Measurements from ENCODE around the gene MORC3. TPM values are rescaled to one million over a fixed set of nuclear protein-coding genes. Genes with fewer than 3 reads are reported as not detected.
A peak's percentile ranks its signal among the peaks of the same experiment; 100 is the strongest.

The MORC3 gene
- total and polyA plus RNA-seq, 4 donors, result 13.0 to 90.3 (median 19.5) TPM

GRCh38 chr21:36350282-36350910, 30.4 kb downstream of the MORC3 start:
- Histone ChIP-seq H3K27ac (ENCODE audit: low read depth in 1 of 2, low read length in 1 of 2) (peak overlapping the region in 1 of 2 donors; percentile 53), H3K4me1 (ENCODE audit: control insufficient read depth in 5 of 5, insufficient read depth in 5 of 5, low read length in 5 of 5) (peaks cover 0 to 2% (median 0%) of the 10 kb centered on the region in 5 donors), H3K9ac (ENCODE audit: insufficient read depth in 1 of 2, low read length in 2 of 2) (no peak overlapping the region), H3K36me3 (ENCODE audit: control insufficient read depth in 4 of 4, insufficient read depth in 4 of 4, low read length in 4 of 4) (peaks cover 19 to 41% (median 28%) of the 10 kb centered on the region in 4 donors), H3K27me3 (ENCODE audit: control insufficient read depth in 3 of 3, insufficient read depth in 3 of 3, low read length in 2 of 3) (no peaks in the 10 kb centered on the region), H3K4me3 (no peak overlapping the region), H3K9me3 (ENCODE audit: control insufficient read depth in 4 of 4, insufficient read depth in 3 of 4, low read length in 3 of 4) (no peaks in the 10 kb centered on the region)
- no peak for TF ChIP-seq CTCF (IDR thresholded peaks at IDR 0.05; ENCODE audit: control extremely low read depth, extremely low read depth)
- DNase-seq (no peak), ATAC-seq (ENCODE audit: insufficient read depth, low FRiP score) (no peak)
- 90 to 91% methylated on average over 11 of the region's 11 CpGs for WGBS, 2 donors

DNA sequence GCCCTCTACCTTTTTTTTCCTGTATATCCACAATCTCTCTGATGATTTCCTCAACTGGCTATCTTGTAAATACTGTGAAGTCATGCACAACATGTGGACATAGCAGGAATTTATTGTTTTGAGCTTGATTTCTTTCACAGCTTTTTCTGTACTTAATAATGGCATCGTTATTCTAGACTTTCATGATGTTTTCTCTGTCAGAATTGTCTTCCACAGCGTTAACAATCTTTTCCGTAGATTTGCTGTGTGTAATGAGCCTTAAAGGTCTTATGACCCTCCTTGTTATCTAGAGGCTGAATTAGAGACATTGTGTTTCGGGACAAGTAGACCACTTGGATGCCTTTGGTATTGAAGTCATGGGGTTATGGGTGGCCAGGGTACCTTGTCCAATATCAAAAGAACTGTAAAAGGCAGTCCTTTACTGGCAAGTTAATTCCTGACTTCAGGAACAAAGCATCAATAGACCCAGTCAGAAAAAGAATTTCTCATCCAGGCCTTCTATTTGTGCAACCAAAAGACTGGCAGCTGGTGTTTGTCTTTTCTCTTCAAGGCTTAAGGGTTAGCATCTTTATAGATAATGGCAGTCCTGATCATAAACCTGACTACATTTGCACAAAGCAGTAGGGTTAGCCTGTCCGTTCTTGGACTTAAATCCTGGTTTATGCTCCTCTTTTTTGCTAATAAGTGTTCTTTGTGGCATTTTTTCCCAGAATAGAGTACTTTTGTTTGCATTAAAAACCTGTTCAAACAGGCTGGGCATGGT, 35.1 kb downstream of the MORC3 start:
- TF ChIP-seq CTCF (IDR thresholded peaks at IDR 0.05; ENCODE audit: control extremely low read depth, extremely low read depth), result no peak
- Histone ChIP-seq H3K9ac (ENCODE audit: insufficient read depth in 1 of 2, low read length in 2 of 2) (no peak overlapping the region), H3K36me3 (ENCODE audit: control insufficient read depth in 4 of 4, insufficient read depth in 4 of 4, low read length in 4 of 4) (peaks cover 4 to 33% (median 20%) of the 10 kb centered on the region in 4 donors), H3K27ac (ENCODE audit: low read depth in 1 of 2, low read length in 1 of 2) (no peak overlapping the region), H3K27me3 (ENCODE audit: control insufficient read depth in 3 of 3, insufficient read depth in 3 of 3, low read length in 2 of 3) (no peaks in the 10 kb centered on the region), H3K9me3 (ENCODE audit: control insufficient read depth in 4 of 4, insufficient read depth in 3 of 4, low read length in 3 of 4) (no peaks in the 10 kb centered on the region), H3K4me1 (ENCODE audit: control insufficient read depth in 5 of 5, insufficient read depth in 5 of 5, low read length in 5 of 5) (no peaks in the 10 kb centered on the region), H3K4me3 (no peak overlapping the region)
- 92 to 95% methylated on average over 5 of the region's 5 CpGs for WGBS, 2 donors
- no peak for ATAC-seq (ENCODE audit: insufficient read depth, low FRiP score)
- no peak for DNase-seq

DNA sequence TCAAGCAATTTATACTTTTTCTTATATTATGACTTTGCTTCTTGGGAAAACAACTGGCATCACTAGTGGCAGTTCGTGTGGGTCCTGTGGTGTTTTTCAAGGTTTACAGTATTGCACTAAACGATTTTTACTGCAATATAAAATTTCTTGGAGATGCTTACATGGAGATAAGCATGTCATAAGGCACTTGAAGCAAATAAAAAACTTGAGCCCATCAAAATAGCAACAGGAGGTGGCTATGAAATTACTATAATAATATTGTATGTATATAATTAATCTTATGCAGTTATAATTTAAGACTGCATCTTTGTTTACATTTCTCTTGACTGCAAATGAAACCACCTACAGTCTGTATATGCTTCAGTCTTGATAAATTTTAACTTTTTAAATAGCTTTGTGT, 35.9 kb downstream of the MORC3 start:
- H3K9ac ChIP-seq (ENCODE audit: insufficient read depth in 1 of 2, low read length in 2 of 2), result no peak overlapping the region

More for the DNA sequence above, 35.9 kb downstream of the MORC3 start:
- no peak for DNase-seq
- ATAC-seq (ENCODE audit: insufficient read depth, low FRiP score), result no peak
- H3K4me1 ChIP-seq (ENCODE audit: control insufficient read depth in 5 of 5, insufficient read depth in 5 of 5, low read length in 5 of 5), result no peaks in the 10 kb centered on the region
- no peaks in the 10 kb centered on the region for H3K27me3 ChIP-seq (ENCODE audit: control insufficient read depth in 3 of 3, insufficient read depth in 3 of 3, low read length in 2 of 3)
- WGBS, 2 donors, result 69 to 75% methylated on average over 2 of the region's 2 CpGs
- TF ChIP-seq CTCF (IDR thresholded peaks at IDR 0.05; ENCODE audit: control extremely low read depth, extremely low read depth), result no peak
- peaks cover 3 to 36% (median 25%) of the 10 kb centered on the region in 4 donors for H3K36me3 ChIP-seq (ENCODE audit: control insufficient read depth in 4 of 4, insufficient read depth in 4 of 4, low read length in 4 of 4)
- no peak overlapping the region for H3K4me3 ChIP-seq
- no peak overlapping the region for H3K27ac ChIP-seq (ENCODE audit: low read depth in 1 of 2, low read length in 1 of 2)
- no peaks in the 10 kb centered on the region for H3K9me3 ChIP-seq (ENCODE audit: control insufficient read depth in 4 of 4, insufficient read depth in 3 of 4, low read length in 3 of 4)

Data from lung (tissue), 12 donors.